Breast epithelium (tissue), 3 donors: ENCODE measurements around the gene COL9A3.

Source experiments
- POLR2A ChIP-seq: fragments of 450-650 bp; IDR thresholded peaks from one replicate; pipeline ENCODE4 v1.6.1; 2016; ENCODE audit warnings: antibody characterized with exemption, mild to moderate bottlenecking, moderate library complexity
- TF ChIP-seq, protein P1 (sequence below), 3 donors: fragments of 450-650 bp; IDR thresholded peaks; one replicate each; pipeline ENCODE4 v1.5.1; 2016 to 2017; ENCODE audit warnings: antibody characterized with exemption in 3 of 3, mild to moderate bottlenecking in 3 of 3, moderate library complexity in 3 of 3

DNA sequence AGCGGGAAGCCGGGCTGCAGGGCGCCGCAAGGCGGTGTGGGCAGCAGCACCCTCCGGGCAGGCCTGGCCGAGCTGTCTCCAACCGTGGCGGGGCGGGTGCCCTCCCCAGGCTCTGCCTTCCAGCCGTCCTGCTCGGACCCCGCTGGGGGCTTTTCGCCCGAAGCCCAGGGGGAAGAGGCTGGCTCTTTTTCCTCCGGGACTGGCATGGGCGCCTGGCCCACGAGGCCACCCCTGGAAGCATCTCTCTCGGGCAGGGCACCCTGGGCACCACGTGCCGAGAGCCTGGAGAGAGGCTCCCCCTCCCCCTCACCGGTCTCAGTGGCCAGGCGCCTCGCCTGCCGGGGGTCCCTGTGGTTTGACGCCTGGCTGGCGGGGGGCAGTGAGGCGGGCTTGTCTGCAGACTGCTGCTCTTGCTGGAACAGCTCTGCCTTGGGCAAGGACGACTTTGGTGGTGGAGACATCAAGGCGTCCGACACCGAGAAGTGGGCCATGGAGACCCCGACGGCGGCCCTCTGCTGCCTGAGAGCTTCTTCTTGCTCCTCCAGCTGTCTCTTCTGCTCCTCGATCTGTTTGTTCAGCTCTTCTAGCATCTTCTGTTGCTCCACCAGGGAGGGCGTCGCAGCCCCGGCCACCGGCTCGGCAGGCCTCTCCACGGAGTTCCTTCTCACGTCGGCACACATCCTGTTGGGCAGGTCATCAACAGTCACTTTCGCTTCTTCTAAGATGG is 64.2 kb downstream of the COL9A3 start:
- no peak for TF ChIP-seq POLR2A
- TF ChIP-seq, protein P1, sequence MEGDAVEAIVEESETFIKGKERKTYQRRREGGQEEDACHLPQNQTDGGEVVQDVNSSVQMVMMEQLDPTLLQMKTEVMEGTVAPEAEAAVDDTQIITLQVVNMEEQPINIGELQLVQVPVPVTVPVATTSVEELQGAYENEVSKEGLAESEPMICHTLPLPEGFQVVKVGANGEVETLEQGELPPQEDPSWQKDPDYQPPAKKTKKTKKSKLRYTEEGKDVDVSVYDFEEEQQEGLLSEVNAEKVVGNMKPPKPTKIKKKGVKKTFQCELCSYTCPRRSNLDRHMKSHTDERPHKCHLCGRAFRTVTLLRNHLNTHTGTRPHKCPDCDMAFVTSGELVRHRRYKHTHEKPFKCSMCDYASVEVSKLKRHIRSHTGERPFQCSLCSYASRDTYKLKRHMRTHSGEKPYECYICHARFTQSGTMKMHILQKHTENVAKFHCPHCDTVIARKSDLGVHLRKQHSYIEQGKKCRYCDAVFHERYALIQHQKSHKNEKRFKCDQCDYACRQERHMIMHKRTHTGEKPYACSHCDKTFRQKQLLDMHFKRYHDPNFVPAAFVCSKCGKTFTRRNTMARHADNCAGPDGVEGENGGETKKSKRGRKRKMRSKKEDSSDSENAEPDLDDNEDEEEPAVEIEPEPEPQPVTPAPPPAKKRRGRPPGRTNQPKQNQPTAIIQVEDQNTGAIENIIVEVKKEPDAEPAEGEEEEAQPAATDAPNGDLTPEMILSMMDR (IDR thresholded peaks at IDR 0.05) = no peak
